Measurements from ENCODE around the gene TLE1.

The TLE1 gene

GRCh38 chr9:81538890-81539289 lies 150.5 kb downstream of the TLE1 start:
- H3K27ac ChIP-seq = no peak overlapping the region
- TF ChIP-seq CTCF (conservative IDR thresholded peaks at IDR 0.05) = no peak
- no peak for TF ChIP-seq ZFX (IDR thresholded peaks at IDR 0.05)

- TF ChIP-seq CTCF (conservative IDR thresholded peaks at IDR 0.05) (no peak), ZFX (IDR thresholded peaks at IDR 0.05) (no peak)
- H3K27ac ChIP-seq = no peak overlapping the region
These were observed 151.4 kb downstream of the TLE1 start for GRCh38 chr9:81537964-81538363.

GRCh38 chr9:81536242-81537025 lies 152.9 kb downstream of the TLE1 start:
- H3K27ac ChIP-seq = no peak overlapping the region
- no peak for TF ChIP-seq CTCF (conservative IDR thresholded peaks at IDR 0.05)
- TF ChIP-seq ZFX (IDR thresholded peaks at IDR 0.05) = no peak

GRCh38 chr9:81535542-81536241 lies 153.7 kb downstream of the TLE1 start:
- no peak overlapping the region for H3K27ac ChIP-seq
- TF ChIP-seq ZFX (IDR thresholded peaks at IDR 0.05) (no peak), CTCF (conservative IDR thresholded peaks at IDR 0.05) (no peak)

GRCh38 chr9:81534138-81534875 lies 155.0 kb downstream of the TLE1 start:
- H3K27ac ChIP-seq = no peak overlapping the region
- TF ChIP-seq ZFX (IDR thresholded peaks at IDR 0.05) (no peak), CTCF (conservative IDR thresholded peaks at IDR 0.05) (no peak)
